ENCODE measurements around the gene ARMC9. TPM values are rescaled to one million over a fixed set of nuclear protein-coding genes. Genes with fewer than 3 reads are reported as not detected.
A peak's percentile ranks its signal among the peaks of the same experiment; 100 is the strongest.
"Not testable (repeated sequence)": the region's sequence is repeated elsewhere in the genome, so short reads cannot be mapped to it uniquely, and the experiment has no call there.

The ARMC9 gene
- total RNA-seq, 2 experiments from 2014 or later, result 3.0 TPM

DNA sequence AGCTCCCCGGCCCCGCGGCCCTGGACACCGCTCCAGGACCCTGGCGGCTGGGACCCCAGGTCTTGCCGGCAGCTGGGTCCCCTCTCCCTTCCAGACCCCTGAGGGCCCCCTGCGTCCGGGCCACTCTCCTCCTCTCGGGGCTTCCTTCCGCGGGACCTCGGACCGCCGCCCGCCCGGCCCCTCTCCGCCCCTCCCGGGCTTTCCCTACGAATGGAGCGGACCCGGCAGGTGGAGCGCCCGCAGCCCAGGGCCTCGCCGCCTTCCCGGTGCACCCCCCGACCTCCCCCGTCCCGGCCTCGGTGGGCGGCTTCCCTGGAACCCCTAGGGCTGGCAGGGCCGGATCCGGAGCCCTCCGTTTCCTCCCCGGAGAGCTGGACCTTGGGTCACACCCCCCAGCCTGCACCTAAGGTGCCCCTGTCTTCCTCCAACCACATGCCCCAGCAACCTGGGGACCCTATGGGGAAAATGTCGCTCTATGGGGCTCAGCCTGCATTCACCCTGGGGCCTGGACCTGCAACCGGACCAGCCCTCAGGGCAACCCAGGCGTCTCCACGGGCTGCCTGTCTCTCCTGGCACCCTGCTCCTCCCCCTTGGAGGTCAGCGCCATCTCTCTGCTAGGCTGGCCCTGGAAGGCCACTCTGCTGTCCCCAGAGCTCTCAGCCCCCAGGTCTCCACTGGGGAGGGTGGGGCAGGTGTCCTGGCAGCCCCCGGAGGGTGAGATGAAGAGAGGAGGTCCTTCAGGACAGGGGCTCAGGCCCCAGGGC lies 197.8 kb downstream of the ARMC9 start:
- no peak overlapping the region for H3K27ac Mint-ChIP-seq
- intact Hi-C loops (cut with micrococcal nuclease), result no loop called here
- ChIA-PET CTCF (interaction anchor here (1.0 to 1.4 kb wide), 4 partner anchors 16 to 572 kb away, joined by 3 to 6 read pairs (median 3); no protein-coding TSS in a partner anchor), POLR2A (no interaction called here)
- peaks cover 36% of the 10 kb centered on the region for H3K27me3 Mint-ChIP-seq
- no peak for DNase-seq
- H3K9me3 Mint-ChIP-seq, result no peaks in the 10 kb centered on the region
- H3K4me1 Mint-ChIP-seq (ENCODE audit: low read depth), result peaks cover 17% of the 10 kb centered on the region
- no peak overlapping the region for H3K4me3 Mint-ChIP-seq
- no peaks in the 10 kb centered on the region for H3K36me3 Mint-ChIP-seq

DNA sequence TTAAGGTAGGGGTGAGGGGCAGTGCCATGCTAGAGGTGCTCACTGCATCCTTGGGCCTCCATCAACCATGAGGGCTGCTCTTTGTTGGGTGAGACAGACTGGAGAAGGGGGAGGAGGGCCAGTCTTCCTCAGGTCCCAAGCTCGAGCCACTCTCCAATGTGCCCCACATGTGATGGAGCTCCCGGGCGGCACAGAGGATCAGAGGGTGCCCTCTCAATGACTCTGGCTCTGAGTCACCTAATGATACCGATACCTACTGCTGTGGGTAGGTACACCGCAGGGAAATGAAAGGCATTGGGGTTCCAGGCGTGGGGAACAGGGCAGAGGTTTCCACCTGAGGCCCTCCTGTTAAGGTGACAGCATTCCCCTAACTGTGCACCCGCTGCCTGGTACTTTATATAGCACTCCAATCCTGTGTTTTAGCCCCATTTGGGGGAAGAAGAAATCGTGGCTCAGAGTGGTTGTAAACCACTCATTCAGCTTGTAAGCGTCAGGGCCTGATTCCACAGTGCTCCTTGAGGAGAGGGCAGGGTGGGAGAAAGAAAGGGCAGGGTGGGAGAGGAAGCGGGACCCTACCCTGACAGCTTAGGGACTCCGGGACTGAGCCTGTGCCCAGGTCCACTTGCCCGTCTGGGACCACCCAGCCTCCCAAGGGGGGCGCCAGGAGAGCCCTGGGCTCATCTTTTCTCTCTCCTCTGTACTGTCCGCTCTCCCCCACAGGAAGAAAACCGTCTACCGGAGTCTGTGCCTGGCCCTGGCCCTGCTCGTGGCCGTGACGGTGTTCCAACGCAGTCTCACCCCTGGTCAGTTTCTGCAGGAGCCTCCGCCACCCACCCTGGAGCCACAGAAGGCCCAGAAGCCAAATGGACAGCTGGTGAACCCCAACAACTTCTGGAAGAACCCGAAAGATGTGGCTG lies 198.8 kb downstream of the ARMC9 start:
- Mint-ChIP-seq H3K4me1 (ENCODE audit: low read depth) (peaks cover 17% of the 10 kb centered on the region), H3K36me3 (no peaks in the 10 kb centered on the region), H3K4me3 (no peak overlapping the region), H3K27ac (no peak overlapping the region), H3K9me3 (no peaks in the 10 kb centered on the region), H3K27me3 (peaks cover 34% of the 10 kb centered on the region)
- ChIA-PET CTCF (interaction anchor here (0.5 to 1.4 kb wide), 6 partner anchors 11 to 573 kb away, joined by 3 to 6 read pairs (median 3); no protein-coding TSS in a partner anchor), POLR2A (no interaction called here)
- intact Hi-C loops (cut with micrococcal nuclease), result no loop called here
- DNase-seq, result peak; percentile 61

DNA sequence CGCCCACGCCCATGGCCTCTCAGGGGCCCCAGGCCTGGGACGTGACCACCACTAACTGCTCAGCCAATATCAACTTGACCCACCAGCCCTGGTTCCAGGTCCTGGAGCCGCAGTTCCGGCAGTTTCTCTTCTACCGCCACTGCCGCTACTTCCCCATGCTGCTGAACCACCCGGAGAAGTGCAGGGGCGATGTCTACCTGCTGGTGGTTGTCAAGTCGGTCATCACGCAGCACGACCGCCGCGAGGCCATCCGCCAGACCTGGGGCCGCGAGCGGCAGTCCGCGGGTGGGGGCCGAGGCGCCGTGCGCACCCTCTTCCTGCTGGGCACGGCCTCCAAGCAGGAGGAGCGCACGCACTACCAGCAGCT lies 199.5 kb downstream of the ARMC9 start:
- CTCF ChIA-PET, result interaction anchor here (0.6 to 1.4 kb wide), 2 partner anchors 120 to 170 kb away, joined by 5 to 6 read pairs; no protein-coding TSS in a partner anchor
- H3K9me3 Mint-ChIP-seq, result no peaks in the 10 kb centered on the region
- POLR2A ChIA-PET, result no interaction called here

DNA sequence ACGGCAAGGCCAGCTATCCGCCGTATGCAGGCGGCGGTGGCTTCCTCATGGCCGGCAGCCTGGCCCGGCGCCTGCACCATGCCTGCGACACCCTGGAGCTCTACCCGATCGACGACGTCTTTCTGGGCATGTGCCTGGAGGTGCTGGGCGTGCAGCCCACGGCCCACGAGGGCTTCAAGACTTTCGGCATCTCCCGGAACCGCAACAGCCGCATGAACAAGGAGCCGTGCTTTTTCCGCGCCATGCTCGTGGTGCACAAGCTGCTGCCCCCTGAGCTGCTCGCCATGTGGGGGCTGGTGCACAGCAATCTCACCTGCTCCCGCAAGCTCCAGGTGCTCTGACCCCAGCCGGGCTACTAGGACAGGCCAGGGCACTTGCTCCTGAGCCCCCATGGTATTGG lies 200.2 kb downstream of the ARMC9 start:
- no peak overlapping the region for H3K27ac Mint-ChIP-seq
- CTCF ChIA-PET, result no interaction called here
- POLR2A ChIA-PET, result no interaction called here
- no peaks in the 10 kb centered on the region for H3K9me3 Mint-ChIP-seq
- DNase-seq, result no peak
- H3K36me3 Mint-ChIP-seq, result no peaks in the 10 kb centered on the region
- intact Hi-C loops (cut with micrococcal nuclease), result no loop called here
- H3K4me3 Mint-ChIP-seq, result no peak overlapping the region
- peaks cover 26% of the 10 kb centered on the region for H3K27me3 Mint-ChIP-seq
- peaks cover 13% of the 10 kb centered on the region for H3K4me1 Mint-ChIP-seq (ENCODE audit: low read depth)

More for the DNA sequence above, 199.5 kb downstream of the ARMC9 start:
- no peaks in the 10 kb centered on the region for H3K36me3 Mint-ChIP-seq
- DNase-seq, result no peak
- H3K4me1 Mint-ChIP-seq (ENCODE audit: low read depth), result peaks cover 17% of the 10 kb centered on the region
- intact Hi-C loops (cut with micrococcal nuclease), result no loop called here
- H3K27me3 Mint-ChIP-seq, result peaks cover 33% of the 10 kb centered on the region
- H3K27ac Mint-ChIP-seq, result no peak overlapping the region
- H3K4me3 Mint-ChIP-seq, result no peak overlapping the region

DNA sequence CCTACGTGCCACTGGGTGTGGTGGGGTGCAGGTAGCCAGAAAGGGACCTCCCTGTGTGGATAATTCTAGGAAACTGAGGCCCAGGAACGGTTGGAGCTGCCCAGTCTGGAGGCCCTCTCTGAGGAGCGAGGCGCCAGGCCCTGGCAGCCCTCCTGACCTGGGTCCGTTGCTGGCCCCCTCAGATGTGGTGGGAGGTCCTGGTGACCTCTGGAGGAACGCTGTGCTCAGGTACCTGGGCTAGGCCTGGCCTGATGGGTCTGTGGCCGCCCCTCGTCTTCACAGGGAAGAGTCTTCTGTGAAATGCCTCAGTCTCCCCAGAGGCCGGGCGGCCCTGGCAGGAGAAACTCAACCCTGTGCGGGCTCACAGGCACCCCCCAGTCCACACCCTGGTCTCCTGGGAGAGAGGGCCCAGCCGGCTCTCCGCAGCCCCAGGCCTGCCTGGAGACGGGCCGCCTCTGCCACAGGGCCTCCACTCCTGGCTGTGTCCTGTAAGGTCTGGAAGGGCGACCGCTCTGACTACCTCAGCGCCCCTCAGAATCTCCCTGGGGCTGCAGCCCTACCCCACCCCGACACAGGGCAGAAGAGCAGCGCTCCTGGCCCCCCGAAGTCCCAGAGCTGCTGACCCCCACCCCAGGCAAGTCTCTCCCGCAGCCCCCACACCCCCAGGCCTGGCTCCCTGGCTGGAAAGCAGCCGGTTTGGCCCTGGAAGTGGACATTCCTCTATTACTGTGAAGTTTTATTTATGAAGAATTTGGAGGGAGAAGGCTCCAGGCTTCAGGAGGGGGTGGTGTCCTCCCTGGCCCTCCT lies 200.8 kb downstream of the ARMC9 start:
- H3K27ac Mint-ChIP-seq, result no peak overlapping the region
- H3K4me3 Mint-ChIP-seq, result no peak overlapping the region
- H3K4me1 Mint-ChIP-seq (ENCODE audit: low read depth), result peaks cover 10% of the 10 kb centered on the region
- DNase-seq, result no peak
- intact Hi-C loops (cut with micrococcal nuclease), result no loop called here
- H3K27me3 Mint-ChIP-seq, result peaks cover 24% of the 10 kb centered on the region
- ChIA-PET CTCF (interaction anchor here (2.3 kb wide), 1 partner anchor 172 kb away, joined by 9 read pairs; no protein-coding TSS in a partner anchor), POLR2A (interaction anchor here (0.7 kb wide), 1 partner anchor 52 kb away, joined by 3 read pairs; no protein-coding TSS in a partner anchor)
- no peaks in the 10 kb centered on the region for H3K9me3 Mint-ChIP-seq
- no peaks in the 10 kb centered on the region for H3K36me3 Mint-ChIP-seq

DNA sequence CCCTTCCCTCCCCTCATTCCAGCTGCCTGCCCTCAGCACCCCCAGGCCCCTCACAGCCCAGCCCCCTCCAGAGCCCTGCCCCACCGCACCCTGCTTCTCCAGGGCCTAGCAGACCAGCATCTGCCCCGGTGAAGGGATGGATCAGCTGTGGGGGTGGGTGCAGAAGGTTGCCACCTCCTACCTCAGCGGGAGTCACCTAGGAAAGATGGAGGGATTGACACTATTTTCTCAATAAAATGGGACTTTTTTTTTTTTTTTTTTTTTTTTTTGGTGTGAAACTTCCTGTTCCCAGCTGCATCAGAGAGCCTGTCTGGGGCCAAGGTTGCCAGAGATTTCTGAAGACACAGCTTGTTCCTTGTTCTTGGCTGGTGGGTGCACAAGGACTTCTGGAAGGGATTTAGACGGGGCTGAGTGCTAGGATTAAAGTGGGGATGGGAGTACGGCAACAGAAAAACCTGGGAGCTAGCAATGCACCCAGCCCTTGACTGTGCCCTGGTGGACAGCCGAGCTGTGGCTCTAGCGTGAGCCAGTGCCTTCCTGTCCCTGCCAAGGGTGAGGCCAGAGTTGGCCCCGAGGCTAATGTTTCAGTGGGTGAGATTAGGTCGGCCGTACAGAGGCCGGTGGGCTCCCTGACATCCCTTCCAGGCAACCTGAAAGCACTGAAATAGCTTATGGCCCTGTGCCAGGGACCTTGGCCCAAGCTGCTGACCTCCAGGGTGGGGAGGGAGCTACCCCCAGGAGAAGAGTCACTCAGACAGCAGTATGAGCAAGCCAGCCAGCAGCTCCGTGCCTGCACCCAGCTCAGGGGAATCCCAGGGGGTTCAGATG lies 201.6 kb downstream of the ARMC9 start:
- POLR2A ChIA-PET, result interaction anchor here (0.6 to 0.7 kb wide), 2 partner anchors 41 to 53 kb away, joined by 3 read pairs; no protein-coding TSS in a partner anchor
- intact Hi-C loops (cut with micrococcal nuclease), result no loop called here
- Mint-ChIP-seq H3K9me3 (no peaks in the 10 kb centered on the region), H3K27ac (no peak overlapping the region), H3K4me3 (no peak overlapping the region), H3K27me3 (peaks cover 16% of the 10 kb centered on the region), H3K4me1 (ENCODE audit: low read depth) (peaks cover 10% of the 10 kb centered on the region), H3K36me3 (no peaks in the 10 kb centered on the region)
- CTCF ChIA-PET, result interaction anchor here (0.6 to 2.3 kb wide), 2 partner anchors 76 to 173 kb away, joined by 4 to 9 read pairs; no protein-coding TSS in a partner anchor
- no peak for DNase-seq

DNA sequence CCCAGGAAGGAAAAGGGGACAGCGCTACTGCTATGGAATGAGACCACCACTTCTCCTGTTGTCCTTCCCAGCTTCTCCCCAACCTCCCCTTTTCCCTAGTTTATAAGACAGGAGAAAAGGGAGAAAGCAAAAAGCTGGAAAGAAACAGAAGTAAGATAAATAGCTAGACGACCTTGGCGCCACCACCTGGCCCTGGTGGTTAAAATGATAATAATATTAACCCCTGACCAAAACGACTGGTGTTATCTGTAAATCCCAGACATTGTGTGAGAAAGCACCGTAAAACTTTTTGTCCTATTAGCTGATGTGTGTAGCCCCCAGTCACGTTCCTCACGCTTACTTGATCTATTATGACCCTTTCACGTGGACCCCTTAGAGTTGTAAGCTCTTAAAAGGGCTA lies 202.2 kb downstream of the ARMC9 start:
- H3K4me3 Mint-ChIP-seq; DNase-seq; H3K27ac Mint-ChIP-seq; H3K36me3 Mint-ChIP-seq; H3K9me3 Mint-ChIP-seq; intact Hi-C loops (cut with micrococcal nuclease): not testable (repeated sequence)
- Mint-ChIP-seq H3K4me1 (ENCODE audit: low read depth) (peaks cover 14% of the 10 kb centered on the region), H3K27me3 (peaks cover 14% of the 10 kb centered on the region)
- ChIA-PET POLR2A (interaction anchor here (0.6 kb wide), 1 partner anchor 42 kb away, joined by 3 read pairs; no protein-coding TSS in a partner anchor), CTCF (interaction anchor here (0.6 to 2.3 kb wide), 2 partner anchors 77 to 173 kb away, joined by 4 to 9 read pairs; no protein-coding TSS in a partner anchor)

DNA sequence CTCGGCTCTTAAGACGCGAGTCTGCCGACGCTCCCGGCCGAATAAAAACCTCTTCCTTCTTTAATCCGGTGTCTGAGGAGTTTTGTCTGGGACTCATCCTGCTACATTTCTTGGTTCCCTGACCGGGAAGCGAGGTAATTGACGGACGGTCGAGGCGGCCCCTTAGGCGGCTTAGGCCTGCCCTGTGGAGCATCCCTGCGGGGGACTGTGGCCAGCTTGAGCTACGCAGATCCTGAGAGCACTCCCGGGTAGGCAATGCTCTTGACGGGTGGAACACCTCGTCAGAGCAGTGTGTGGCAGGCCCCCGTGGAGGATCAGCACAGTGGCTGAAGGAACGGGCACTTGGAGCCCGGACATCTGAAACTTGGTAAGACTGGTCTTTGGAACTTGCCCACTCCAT lies 202.7 kb downstream of the ARMC9 start:
- H3K4me3 Mint-ChIP-seq; H3K9me3 Mint-ChIP-seq; DNase-seq; POLR2A ChIA-PET; H3K36me3 Mint-ChIP-seq; H3K27ac Mint-ChIP-seq; intact Hi-C loops (cut with micrococcal nuclease): not testable (repeated sequence)
- CTCF ChIA-PET, result interaction anchor here (2.3 kb wide), 1 partner anchor 174 kb away, joined by 9 read pairs; no protein-coding TSS in a partner anchor
- peaks cover 18% of the 10 kb centered on the region for H3K4me1 Mint-ChIP-seq (ENCODE audit: low read depth)
- H3K27me3 Mint-ChIP-seq, result peaks cover 14% of the 10 kb centered on the region

DNA sequence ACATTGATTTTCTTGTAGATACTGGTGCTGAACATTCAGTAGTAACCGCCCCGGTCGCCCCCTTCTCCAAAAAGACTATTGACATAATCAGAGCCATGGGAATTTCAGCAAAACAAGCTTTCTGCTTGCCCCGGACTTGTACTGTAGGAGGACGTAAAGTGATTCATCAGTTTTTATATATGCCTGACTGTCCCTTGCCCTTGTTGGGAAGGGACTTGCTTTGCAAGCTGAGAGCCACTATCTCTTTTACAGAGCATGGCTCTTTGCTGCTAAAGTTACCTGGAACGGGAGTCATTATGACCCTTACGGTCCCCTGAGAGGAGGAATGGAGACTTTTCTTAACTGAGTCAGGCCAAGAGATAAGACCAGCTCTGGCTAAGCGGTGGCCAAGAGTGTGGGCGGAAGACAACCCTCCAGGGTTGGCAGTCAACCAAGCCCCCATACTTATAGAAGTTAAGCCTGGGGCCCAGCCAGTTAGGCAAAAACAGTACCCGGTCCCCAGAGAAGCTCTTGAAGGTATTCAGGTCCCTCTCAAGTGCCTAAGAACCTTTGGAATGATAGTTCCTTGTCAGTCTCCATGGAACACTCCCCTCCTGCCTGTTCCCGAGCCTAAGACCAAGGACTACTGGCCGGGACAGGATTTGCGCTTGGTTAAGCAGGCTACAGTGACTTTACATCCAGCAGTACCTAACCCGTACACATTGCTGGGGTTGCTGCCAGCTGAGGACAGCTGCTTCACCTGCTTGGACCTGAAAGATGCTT lies 205.2 kb downstream of the ARMC9 start:
- H3K36me3 Mint-ChIP-seq; POLR2A ChIA-PET; H3K9me3 Mint-ChIP-seq; H3K27ac Mint-ChIP-seq; intact Hi-C loops (cut with micrococcal nuclease); DNase-seq; H3K27me3 Mint-ChIP-seq; H3K4me3 Mint-ChIP-seq: not testable (repeated sequence)
- CTCF ChIA-PET, result interaction anchor here (1.2 to 6.0 kb wide), 3 partner anchors 14 to 300 kb away, joined by 3 to 32 read pairs (median 3); no protein-coding TSS in a partner anchor
- H3K4me1 Mint-ChIP-seq (ENCODE audit: low read depth), result peaks cover 12% of the 10 kb centered on the region

DNA sequence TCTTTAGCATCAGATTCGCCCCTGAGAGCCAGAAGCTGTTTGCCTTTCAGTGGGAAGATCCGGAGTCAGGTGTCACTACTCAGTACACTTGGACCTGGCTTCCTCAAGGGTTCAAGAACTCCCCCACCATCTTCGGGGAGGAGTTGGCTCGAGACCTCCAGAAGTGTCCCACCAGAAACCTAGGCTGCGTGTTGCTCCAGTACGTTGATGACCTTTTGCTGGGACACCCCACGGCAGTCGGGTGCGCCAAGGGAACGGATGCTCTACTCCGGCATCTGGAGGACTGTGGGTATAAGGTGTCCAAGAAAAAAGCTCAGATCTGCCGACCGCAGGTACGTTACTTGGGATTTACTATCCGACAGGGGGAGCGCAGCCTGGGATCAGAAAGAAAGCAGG lies 205.8 kb downstream of the ARMC9 start:
- H3K27ac Mint-ChIP-seq; H3K36me3 Mint-ChIP-seq; H3K4me3 Mint-ChIP-seq; H3K9me3 Mint-ChIP-seq; DNase-seq; POLR2A ChIA-PET; intact Hi-C loops (cut with micrococcal nuclease); H3K27me3 Mint-ChIP-seq: not testable (repeated sequence)
- CTCF ChIA-PET, result interaction anchor here (1.2 to 6.0 kb wide), 4 partner anchors 14 to 301 kb away, joined by 3 to 32 read pairs (median 12); no protein-coding TSS in a partner anchor
- peaks cover 12% of the 10 kb centered on the region for H3K4me1 Mint-ChIP-seq (ENCODE audit: low read depth)

Data from activated CD4-positive, alpha-beta memory T cell treated with anti-CD3 and anti-CD28 coated beads for 36 hours (primary cell).